Measurements from ENCODE around the gene TNFRSF1A.

DNA sequence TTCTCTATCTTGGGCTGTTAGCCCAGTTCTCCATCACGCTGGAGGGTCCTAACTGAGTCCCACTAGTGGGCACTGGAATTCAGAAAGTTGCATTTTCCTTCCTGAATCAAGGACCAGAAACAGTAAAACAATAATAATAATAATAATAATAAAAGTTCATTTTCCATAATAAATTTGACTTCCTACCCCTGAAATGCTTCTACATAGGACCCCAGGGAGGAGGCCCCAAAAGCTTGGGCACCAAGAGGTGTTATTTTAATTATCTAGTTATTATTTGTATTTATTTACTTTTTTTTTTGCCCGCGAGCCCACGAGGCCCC lies 21.1 kb upstream of the TNFRSF1A start:
- TF ChIP-seq EHMT2 (IDR thresholded peaks at IDR 0.05; ENCODE audit: low read depth) (no peak), POLR2A (IDR thresholded peaks at IDR 0.05; ENCODE audit: low read length) (no peak), CTCF (IDR thresholded peaks at IDR 0.05) (no peak; the same call in 2 of the 3 replicates), CHD2 (IDR thresholded peaks at IDR 0.05; ENCODE audit: low read length, partially characterized antibody) (no peak), JUNB (IDR thresholded peaks at IDR 0.05) (no peak), RCOR1 (IDR thresholded peaks at IDR 0.05; ENCODE audit: low read depth, low read length) (no peak), CEBPB (IDR thresholded peaks at IDR 0.05) (no peak), ZSCAN20 (CRISPR knock-in tag; IDR thresholded peaks at IDR 0.05) (no peak), NPAS2 (CRISPR knock-in tag; IDR thresholded peaks at IDR 0.05; ENCODE audit: borderline replicate concordance) (no peak), CHD4 (IDR thresholded peaks at IDR 0.05; ENCODE audit: borderline replicate concordance) (no peak), RFX5 (IDR thresholded peaks at IDR 0.05) (no peak), REST (IDR thresholded peaks at IDR 0.05) (no peak), HMGXB4 (CRISPR knock-in tag; IDR thresholded peaks at IDR 0.05; ENCODE audit: borderline replicate concordance) (no peak), KDM5A (IDR thresholded peaks at IDR 0.05) (no peak)
